ENCODE measurements around the gene TSPYL4. TPM values are rescaled to one million over a fixed set of nuclear protein-coding genes. Genes with fewer than 3 reads are reported as not detected.
"Not testable (repeated sequence)": the region's sequence is repeated elsewhere in the genome, so short reads cannot be mapped to it uniquely, and the experiment has no call there.

Gene TSPYL4
- total RNA-seq (10 to 100 TPM; 23.1 to 24.7 TPM), polyA plus RNA-seq (10 to 100 TPM; 12.5 to 19.4 (median 12.7) TPM), total RNA-seq (22.2 to 153 (median 51.3) reads per million in 6 experiments)

GRCh38 chr6:116253505-116254296 lies at the start of gene TSPYL4:
Gene TSPYL4 (minus strand): TSS chr6:116254075. CDS start chr6:116254008, 67 bp downstream.
- Mint-ChIP-seq H3K4me1 (peaks cover 4 to 18% (median 8%) of the 10 kb centered on the region in 4 donors), H3K36me3 (peaks cover 0 to 8% (median 2%) of the 10 kb centered on the region in 3 donors), H3K27ac (no peak within 1 kb of the TSS), H3K4me3 (no peak within 1 kb of the TSS), H3K27me3 (no peaks in the 10 kb centered on the region), H3K9me3 (no peaks in the 10 kb centered on the region)
- DNase-seq (peak; percentile 83 to 97 (median 93)), ATAC-seq (peak; percentile 92 to 93)
- POLR2A ChIA-PET, result interaction anchor here (0.6 to 5.9 kb wide), 8 partner anchors 17 to 1117 kb away, joined by 3 to 70 read pairs (median 5); partner anchors contain the start of genes KPNA5, RWDD1, TSPYL1 and ZUP1

- ATAC-seq, result no peak
- H3K36me3 Mint-ChIP-seq, result peaks cover 0 to 16% (median 5%) of the 10 kb centered on the region in 3 donors
- H3K4me1 Mint-ChIP-seq, result peaks cover 3 to 10% (median 4%) of the 10 kb centered on the region in 4 donors
- no peaks in the 10 kb centered on the region for H3K27me3 Mint-ChIP-seq
- no peak overlapping the region for H3K27ac Mint-ChIP-seq
- peaks cover 0 to 7% (median 3%) of the 10 kb centered on the region in 9 donors for H3K9me3 Mint-ChIP-seq
- H3K4me3 Mint-ChIP-seq, result no peak overlapping the region
- POLR2A ChIA-PET, result no interaction called here
- no peak for DNase-seq
Measured at GRCh38 chr6:116301104-116301503, 47.2 kb upstream of the TSPYL4 start.

- Mint-ChIP-seq H3K9me3 (peaks cover 0 to 7% (median 3%) of the 10 kb centered on the region in 9 donors), H3K4me3 (no peak overlapping the region), H3K27ac (no peak overlapping the region), H3K36me3 (peaks cover 0 to 16% (median 5%) of the 10 kb centered on the region in 3 donors), H3K27me3 (no peaks in the 10 kb centered on the region), H3K4me1 (peaks cover 3 to 10% (median 4%) of the 10 kb centered on the region in 4 donors)
- POLR2A ChIA-PET, result no interaction called here
- no peak for ATAC-seq
- DNase-seq, result no peak
Measured at GRCh38 chr6:116300566-116300965, 46.7 kb upstream of the TSPYL4 start.

GRCh38 chr6:116298973-116299372 lies 45.1 kb upstream of the TSPYL4 start:
- Mint-ChIP-seq H3K9me3 (peaks cover 0 to 7% (median 3%) of the 10 kb centered on the region in 9 donors), H3K4me1 (peaks cover 3 to 10% (median 6%) of the 10 kb centered on the region in 4 donors), H3K36me3 (peaks cover 0 to 16% (median 5%) of the 10 kb centered on the region in 3 donors), H3K27ac (no peak overlapping the region), H3K27me3 (no peaks in the 10 kb centered on the region), H3K4me3 (no peak overlapping the region)
- DNase-seq (no peak), ATAC-seq (no peak)
- POLR2A ChIA-PET, result no interaction called here

- Mint-ChIP-seq H3K27ac (no peak overlapping the region), H3K4me1 (peaks cover 3 to 9% (median 6%) of the 10 kb centered on the region in 4 donors), H3K9me3 (peaks cover 0 to 7% (median 3%) of the 10 kb centered on the region in 9 donors), H3K27me3 (no peaks in the 10 kb centered on the region), H3K36me3 (peaks cover 0 to 16% (median 5%) of the 10 kb centered on the region in 3 donors), H3K4me3 (no peak overlapping the region)
- no peak for DNase-seq
- POLR2A ChIA-PET, result no interaction called here
- no peak for ATAC-seq
Measured at GRCh38 chr6:116298273-116298672, 44.4 kb upstream of the TSPYL4 start.

DNA sequence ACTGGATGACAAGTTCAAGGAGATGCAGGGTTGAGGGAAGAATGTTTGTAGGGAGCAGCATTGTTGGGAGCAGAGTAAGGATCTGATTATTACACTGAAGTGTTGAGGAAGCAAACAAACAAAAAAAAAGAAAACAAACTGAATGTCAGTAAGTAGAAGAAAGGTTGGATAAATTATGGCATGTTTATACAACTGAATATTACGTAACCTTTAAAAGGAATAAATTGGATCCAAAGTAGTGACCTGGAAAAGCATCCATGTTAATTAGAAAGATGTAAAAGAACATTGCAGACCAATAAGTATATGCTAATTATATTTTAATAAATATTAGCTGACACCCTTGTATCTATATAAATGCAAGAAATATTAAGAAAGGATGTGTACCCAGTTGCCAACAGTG lies 38.7 kb upstream of the TSPYL4 start:
- Mint-ChIP-seq H3K27me3 (no peaks in the 10 kb centered on the region), H3K4me1 (peaks cover 0 to 3% (median 0%) of the 10 kb centered on the region in 4 donors), H3K9me3 (no peaks in the 10 kb centered on the region), H3K27ac (no peak overlapping the region), H3K36me3 (no peaks in the 10 kb centered on the region), H3K4me3 (no peak overlapping the region)
- ATAC-seq (no peak), DNase-seq (no peak)
- POLR2A ChIA-PET, result no interaction called here

DNA sequence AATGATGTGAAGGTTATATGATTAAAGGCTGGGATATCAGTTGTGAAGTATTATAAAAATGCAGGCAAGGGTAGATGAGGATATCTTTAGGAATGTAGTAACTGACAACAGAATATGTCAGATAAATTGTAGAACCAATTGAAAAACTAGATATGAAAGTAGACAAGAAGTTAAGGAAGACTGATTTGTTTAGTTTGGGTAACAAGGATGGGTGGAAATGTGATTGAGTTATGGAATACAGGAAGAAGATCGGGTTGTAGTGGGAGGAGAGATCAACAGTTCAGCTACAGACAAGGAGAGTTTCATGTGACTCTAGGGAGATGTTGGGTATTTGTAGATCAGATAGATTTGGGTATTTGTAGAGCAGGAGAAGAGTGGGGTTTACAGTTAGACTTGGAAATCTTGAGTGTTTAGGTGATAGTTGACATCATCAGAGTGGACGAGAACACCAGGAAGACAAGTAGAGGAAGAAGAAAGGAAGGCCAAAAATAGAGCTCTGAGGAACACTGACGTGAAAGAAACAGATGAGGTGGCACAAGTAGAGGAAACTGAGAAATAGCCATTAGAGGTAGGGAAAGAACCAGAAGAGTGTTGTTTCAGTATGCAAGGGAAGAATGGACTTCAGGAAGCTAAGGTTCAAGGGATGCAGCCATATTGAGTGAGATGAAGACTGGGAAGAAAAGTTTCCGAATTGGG lies 38.0 kb upstream of the TSPYL4 start:
- DNase-seq (no peak), ATAC-seq (no peak)
- Mint-ChIP-seq H3K4me3 (no peak overlapping the region), H3K4me1 (peaks cover 0 to 3% (median under 1%) of the 10 kb centered on the region in 4 donors), H3K36me3 (no peaks in the 10 kb centered on the region), H3K9me3 (no peaks in the 10 kb centered on the region), H3K27ac (no peak overlapping the region), H3K27me3 (no peaks in the 10 kb centered on the region)
- POLR2A ChIA-PET, result no interaction called here

DNA sequence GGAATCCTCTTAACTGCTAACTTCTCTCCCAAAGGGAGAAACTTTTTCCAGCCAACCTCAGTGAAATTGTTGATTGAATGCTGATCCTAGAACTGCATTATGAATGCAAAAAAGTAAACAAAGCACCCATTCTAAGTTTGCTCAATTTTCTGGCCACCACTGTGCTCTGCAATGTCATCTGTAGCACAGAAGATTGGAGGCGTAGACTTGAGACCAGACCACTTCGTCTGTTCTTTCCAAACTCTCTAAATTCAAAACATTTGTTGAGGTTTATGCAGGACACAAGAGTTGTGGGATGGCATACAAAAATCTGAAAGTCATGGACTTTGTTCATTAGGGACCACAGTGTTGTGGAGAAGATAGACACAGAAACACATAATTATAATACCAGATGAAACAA lies 36.9 kb upstream of the TSPYL4 start:
- Mint-ChIP-seq H3K36me3 (no peaks in the 10 kb centered on the region), H3K4me1 (peaks cover 0 to 3% (median under 1%) of the 10 kb centered on the region in 4 donors), H3K4me3 (no peak overlapping the region), H3K27ac (no peak overlapping the region), H3K27me3 (no peaks in the 10 kb centered on the region), H3K9me3 (no peaks in the 10 kb centered on the region)
- POLR2A ChIA-PET, result no interaction called here
- DNase-seq, result no peak
- no peak for ATAC-seq

- H3K4me1 Mint-ChIP-seq, result peaks cover 0 to 2% (median under 1%) of the 10 kb centered on the region in 4 donors
- H3K27me3 Mint-ChIP-seq, result no peaks in the 10 kb centered on the region
- DNase-seq (no peak), ATAC-seq (no peak)
- H3K36me3 Mint-ChIP-seq, result no peaks in the 10 kb centered on the region
- H3K4me3 Mint-ChIP-seq, result no peak overlapping the region
- H3K9me3 Mint-ChIP-seq, result no peaks in the 10 kb centered on the region
- no peak overlapping the region for H3K27ac Mint-ChIP-seq
- POLR2A ChIA-PET, result no interaction called here
Measured at GRCh38 chr6:116289876-116290275, 36.0 kb upstream of the TSPYL4 start.

- H3K27ac Mint-ChIP-seq, result no peak overlapping the region
- peaks cover 0 to 3% (median under 1%) of the 10 kb centered on the region in 4 donors for H3K4me1 Mint-ChIP-seq
- no peak overlapping the region for H3K4me3 Mint-ChIP-seq
- no peaks in the 10 kb centered on the region for H3K36me3 Mint-ChIP-seq
- POLR2A ChIA-PET, result no interaction called here
- H3K9me3 Mint-ChIP-seq, result no peaks in the 10 kb centered on the region
- ATAC-seq (peak; percentile 79 to 81), DNase-seq (peak in 4 of 10 donors; percentile 8 to 56 (median 50))
- H3K27me3 Mint-ChIP-seq, result no peaks in the 10 kb centered on the region
Measured at GRCh38 chr6:116287689-116288282, 33.9 kb upstream of the TSPYL4 start.

DNA sequence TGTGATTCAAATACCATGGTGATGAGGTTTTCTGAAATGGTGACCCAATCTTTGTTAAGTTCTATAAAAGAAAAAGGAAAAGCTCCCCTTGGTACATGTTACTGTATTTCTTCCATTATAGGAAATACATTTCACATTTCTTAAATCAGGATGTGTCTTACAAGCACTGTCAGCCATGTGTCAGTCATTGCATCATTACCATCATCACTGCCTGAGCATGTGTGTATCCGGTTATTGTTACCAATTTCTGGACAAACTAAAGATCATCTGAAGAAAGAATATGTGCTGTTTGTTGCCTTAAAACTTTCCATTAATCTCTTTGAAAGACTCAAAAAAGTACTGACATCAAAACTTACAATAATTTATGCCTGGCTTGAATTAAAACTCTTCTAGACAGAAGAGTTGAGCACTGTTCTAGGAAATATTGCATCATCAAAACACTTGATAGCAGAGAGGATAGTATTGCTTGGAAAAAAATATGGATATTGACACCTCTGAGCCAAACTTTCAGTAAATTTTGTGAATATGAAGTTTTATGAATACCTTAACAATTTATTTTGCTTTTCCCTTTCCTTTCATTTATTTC lies 33.0 kb upstream of the TSPYL4 start:
- peaks cover 1 to 7% (median 6%) of the 10 kb centered on the region in 4 donors for H3K4me1 Mint-ChIP-seq
- POLR2A ChIA-PET, result no interaction called here
- DNase-seq (no peak), ATAC-seq (no peak)
- H3K9me3 Mint-ChIP-seq, result no peaks in the 10 kb centered on the region
- H3K36me3 Mint-ChIP-seq, result no peaks in the 10 kb centered on the region
- H3K27ac Mint-ChIP-seq, result no peak overlapping the region
- H3K4me3 Mint-ChIP-seq, result no peak overlapping the region
- H3K27me3 Mint-ChIP-seq, result no peaks in the 10 kb centered on the region

DNA sequence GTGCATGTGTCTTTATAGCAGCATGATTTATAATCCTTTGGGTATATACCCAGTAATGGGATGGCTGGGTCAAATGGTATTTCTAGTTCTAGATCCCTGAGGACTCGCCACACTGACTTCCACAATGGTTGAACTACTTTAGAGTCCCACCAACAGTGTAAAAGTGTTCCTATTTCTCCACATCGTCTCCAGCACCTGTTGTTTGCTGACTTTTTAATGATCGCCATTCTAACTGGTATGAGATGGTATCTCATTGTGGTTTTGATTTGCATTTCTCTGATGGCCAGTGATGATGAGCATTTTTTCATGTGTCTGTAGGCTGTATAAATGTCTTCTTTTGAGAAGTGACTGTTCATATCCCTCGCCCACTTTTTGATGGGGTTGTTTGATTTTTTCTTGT lies 31.1 kb upstream of the TSPYL4 start:
- ATAC-seq, H3K36me3 Mint-ChIP-seq, H3K9me3 Mint-ChIP-seq, H3K4me3 Mint-ChIP-seq, DNase-seq, H3K27me3 Mint-ChIP-seq, H3K27ac Mint-ChIP-seq, POLR2A ChIA-PET: not testable (repeated sequence)
- H3K4me1 Mint-ChIP-seq, result peaks cover 7 to 22% (median 18%) of the 10 kb centered on the region in 4 donors

Data from naive thymus-derived CD8-positive, alpha-beta T cell (primary cell).